HL-60/S4 treated with phorbol 12-myristate 13-acetate at 8.2 ng/mL for 4 days and 3 days (cell line): Measurements from ENCODE around the gene TIFAB.

Experiments used
- in situ Hi-C: fragments of 300-500 bp; cut with MboI; formaldehyde crosslinking; loops from 2 replicates; pipeline ENCODE4 v1.15.0; 2022; ENCODE audit warnings: low sequenced_read_pairs

Gene TIFAB

DNA sequence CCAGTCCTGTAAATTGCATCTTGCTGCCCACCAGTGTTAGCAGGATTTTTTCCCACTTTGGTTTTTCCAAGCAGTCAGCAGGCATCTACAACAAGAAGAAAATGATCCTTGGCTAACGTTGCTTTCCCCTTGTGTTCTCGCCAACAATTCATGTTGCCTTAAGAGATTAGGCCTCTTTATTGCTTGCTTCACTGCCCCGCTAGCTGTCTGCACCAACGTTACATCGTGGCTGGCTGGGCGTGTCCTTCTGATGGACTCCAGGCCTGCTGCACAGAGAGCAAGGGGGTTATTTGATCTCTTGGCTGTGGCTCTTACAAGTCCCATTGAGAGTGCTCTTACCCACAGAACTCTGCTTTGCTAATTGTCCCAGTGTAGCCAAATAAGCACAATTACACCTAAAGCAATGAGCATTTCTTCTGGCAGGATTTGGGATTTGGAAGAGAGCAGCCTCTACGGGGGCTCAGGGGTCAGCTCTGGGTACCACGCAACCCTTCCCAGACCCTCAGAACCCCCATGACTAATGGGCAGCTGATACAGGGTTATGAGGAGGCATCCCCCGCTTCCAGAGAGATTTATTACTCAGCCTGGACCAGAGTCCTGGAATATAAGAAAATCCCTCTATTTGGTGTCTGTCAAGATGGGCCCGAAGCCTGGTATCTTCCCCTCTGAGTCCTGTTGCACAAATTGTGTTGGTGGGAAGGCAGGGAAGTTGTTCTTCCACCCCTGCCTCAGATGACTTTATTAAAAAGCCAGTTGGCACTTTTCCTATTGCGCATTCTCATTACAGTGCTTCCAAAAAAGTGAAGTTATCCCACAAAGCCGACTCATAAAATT, 22.6 kb downstream of the TIFAB start:
- in situ Hi-C loops: no loop called here

DNA sequence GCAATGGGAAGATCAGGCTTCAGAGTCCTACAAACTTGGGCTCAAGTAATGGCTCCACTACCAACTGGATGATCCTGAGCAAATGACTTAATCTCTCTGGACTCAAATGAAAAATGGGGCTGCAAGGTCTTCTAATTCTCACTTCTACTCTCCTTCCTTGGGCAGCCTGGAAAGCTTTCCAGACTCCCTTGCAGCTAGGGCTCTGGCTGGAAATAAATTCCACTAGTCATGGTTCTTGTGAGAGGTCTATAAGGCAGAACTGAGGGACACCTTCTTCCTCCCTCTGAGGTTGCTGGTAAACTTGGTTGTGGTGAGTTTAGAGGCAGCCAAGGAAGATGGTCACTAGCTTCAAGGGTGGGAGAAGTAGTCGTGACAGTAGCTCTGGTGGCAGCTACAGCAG, 23.6 kb downstream of the TIFAB start:
- in situ Hi-C loops: no loop called here

DNA sequence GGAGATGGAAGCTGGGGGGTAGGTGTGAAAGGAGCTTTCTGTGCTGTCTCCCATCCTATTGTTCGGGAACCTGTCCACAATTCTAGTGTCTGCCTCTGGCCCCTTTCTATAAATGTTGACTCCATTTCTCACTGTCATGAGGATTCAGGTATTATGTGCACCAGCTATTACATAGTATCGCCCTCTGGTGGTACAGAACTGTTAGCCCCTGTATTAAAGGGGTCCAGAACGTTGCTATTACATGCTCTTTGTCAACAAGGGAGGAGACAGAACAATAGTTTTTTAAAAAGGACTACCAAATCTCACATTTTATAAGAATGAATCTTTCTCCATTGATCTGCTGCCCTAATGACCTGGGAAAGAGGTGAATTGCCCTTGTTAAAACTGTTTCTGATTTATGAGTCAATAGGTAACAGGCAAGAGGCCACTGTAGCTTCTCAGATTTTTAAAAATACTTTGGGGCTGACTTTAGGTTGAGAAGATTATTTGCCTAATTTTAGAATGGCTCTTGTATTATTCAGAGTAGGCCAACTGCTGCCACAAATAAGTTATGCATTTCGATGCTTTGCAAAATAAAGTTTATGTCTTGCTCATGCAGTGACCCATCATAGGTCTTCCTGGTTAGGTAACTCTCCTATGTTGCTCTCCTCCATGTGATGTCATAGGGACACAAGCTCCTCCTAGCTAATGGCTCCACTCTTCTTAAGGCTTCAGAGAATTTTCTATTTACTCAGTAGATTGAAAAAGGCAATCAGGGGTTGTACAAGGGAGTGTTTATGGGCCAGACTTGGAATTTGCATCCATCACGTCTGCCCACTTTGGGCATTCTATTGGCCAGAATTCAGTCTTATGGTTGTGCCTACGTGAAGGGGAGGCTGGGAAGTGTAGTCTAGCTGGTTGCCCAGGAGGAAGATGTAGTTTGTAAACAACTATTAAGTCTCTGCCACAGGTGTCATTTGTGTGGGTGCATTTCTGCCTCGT, 25.8 kb downstream of the TIFAB start:
- in situ Hi-C loops: no loop called here

DNA sequence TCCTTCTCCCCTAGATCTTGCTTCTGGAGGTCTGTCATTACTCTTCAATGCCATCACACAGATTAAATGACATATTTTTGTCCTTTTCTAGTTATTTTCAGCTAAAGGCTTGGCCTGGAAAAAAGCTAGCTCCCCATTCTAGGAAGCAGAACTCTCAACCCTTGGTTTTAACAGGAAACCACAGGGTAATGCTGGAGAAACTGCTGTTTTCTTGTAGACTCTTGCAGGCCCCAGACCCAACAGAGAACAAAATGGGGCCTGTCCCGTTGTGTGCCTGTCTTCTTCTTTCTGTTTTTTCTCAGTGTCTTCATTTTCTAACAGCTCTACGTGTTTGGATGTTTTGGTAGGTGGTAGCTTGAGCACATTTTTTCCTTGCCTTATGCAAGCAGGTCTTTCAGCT, 26.5 kb downstream of the TIFAB start:
- in situ Hi-C loops: no loop called here

DNA sequence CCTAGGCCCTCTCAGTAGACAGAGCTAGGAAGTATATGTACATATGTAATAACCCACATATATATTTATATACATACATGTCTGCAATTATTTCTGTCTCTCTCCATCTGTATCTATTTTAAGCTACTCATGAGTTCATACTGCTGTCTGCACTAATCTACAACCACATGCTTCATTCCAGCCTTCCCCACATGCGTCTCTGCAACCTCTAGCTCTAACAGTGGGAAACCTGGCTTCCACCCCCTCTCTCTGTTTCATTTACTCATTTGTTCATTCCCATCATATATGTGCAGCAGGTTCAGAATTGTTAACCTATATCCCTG, 28.3 kb downstream of the TIFAB start:
- in situ Hi-C loops: no loop called here

DNA sequence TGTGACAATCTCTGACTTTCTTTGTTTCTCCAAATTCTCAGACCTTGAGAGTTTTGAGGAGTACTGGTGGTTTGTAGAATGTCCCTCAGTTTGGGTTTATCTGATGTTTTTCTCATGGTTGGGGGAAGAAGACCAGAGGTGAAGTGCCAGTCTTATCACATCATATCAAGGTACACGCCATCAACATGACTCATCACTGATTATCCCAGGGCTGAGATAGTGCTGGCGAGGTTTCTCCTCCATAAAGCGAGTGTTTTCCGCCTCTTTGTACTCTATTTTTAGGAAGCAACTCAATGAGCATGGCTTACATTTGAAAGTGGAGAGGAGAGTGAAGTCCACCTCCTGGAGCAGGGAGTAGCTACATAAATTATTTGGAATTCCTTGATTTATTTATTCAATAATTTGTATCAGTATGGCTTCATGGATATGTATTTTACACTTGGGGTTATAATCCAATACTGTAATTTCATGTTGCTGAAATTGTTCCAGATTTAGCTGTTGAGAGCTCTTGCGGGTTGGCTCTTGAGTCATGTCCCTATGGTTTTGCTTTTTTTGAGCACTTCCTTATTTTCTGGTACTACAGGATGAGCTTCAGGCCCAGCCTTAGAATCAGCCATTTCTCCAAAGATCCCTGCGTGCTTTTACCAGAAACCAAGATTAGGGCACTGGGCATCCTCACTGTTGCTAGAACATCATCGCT, 28.9 kb downstream of the TIFAB start:
- in situ Hi-C loops: no loop called here

DNA sequence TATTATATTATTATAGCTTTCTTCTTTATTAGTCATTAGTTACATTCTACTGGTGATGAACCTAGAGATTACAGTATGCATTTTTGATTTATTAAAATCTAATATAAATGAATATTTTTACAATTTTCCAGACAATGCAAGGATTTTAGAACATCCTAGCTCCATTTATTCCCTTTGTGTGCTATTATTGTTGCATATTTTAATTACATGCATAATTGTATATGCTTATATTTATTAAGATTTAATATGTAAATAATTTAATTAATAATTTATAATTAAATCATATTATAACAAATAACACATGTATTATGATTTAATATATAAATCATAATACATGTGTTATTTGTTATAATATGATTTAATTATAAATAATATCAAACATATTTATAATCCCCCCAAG, 29.7 kb downstream of the TIFAB start:
- in situ Hi-C loops: no loop called here

DNA sequence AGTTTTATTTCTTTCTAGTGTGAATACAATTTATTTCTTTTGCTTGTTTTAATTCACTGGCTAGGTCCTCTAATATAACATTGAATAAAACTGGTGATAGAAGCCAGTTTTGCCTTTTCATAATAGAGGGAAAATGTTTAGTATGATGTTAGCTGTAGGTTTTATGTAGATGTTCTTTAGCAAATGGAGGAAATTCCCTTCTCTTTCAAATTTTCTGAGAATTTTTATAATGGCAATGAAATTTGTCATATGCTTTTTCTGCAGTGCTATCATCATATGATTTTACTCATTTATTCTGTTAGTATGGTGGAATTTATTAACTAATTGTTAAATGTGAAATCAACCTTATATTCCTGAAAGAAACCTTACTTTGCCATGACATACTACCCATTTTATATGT, 35.1 kb downstream of the TIFAB start:
- in situ Hi-C loops: no loop called here

DNA sequence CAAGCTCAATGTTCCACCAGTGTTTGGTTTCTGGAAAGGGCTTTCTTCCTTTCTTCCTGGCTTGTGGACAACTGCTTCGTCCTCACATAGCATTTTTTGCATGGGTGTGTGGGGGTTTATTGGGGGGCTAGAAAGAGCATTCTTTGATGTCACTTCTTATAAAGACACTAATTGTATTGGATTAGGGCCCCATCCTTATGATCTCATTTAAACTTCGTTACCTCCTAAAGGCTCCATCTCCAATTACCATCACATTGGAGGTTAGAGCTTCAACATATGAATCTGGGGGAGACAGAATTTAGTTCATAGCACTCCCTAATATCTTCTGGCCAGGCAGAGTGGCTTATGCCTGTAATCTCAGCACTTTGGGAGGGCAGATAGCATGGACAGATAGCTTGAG, 47.1 kb downstream of the TIFAB start:
- in situ Hi-C loops: no loop called here

DNA sequence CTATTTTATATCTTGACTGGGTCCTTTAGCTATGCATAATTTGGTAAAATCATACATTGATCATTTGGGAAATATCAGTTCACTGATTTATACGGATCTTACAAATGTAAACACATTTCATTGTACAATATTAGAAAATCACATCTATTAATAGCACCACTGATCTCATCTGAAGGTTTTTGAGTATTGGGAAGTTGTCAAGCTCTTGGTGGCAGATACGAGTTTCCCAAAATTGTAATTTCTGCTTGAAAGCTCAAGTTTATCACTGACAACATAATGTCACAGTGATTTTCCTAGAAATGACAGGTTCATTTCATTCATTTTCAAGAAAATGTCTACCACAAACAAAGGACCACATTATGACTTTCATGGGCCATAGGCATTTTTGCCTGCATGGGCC, 50.1 kb downstream of the TIFAB start:
- in situ Hi-C loops: no loop called here

DNA sequence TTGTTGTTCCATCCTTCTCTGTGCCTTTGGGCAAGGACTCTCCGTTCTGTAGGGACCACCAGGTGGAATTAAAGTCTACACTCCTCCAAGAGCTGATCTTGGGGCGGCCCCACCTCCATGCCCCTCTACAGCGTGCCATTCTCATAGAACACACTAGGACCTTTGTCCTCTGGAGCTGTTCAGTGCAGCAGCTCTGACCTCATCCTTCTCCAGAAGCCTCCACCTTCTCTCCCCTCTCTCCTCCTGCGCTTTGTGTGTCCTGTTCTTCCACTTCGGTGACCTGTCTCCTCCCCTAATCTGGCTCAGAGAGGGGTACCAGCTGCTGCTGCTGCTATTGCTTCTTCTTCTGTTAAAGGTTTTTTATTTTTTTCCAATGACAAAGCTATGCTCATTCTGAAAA, 51.3 kb downstream of the TIFAB start:
- in situ Hi-C loops: no loop called here

DNA sequence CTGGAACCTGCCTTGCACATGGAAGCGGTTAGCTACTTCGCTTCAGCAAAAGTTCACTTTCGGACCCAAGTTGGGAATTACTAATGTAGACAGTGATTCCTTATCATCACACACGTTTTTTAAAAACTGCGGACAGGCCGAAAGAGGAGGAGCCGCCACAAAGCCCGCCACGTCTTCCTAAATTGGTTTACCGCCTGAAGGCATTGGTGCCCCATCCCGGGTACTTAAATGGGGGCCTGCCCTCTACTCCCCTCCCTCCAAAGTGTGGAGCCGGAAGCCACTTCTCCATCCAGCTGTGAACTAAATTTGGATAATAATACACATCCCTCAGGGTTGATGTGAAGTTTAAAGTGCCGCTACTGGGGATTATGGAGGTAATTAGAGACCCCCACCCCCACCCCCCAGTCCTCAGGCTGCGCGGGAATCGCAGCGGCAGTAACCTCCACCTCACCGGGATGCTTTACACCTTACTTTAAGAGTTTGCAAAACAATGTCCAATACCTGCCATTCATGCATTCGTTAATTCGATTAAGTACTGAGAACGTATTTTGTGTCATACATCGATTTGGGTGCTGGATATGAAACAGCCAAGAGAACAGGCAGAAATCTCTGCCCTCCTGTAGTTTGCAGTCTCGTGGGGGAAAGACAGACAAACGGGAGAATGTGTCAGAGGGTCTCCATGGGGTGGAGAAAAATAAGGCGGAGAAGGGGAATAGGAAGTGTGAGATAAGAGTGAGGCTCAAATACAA, 52.2 kb downstream of the TIFAB start:
- in situ Hi-C loops: no loop called here

DNA sequence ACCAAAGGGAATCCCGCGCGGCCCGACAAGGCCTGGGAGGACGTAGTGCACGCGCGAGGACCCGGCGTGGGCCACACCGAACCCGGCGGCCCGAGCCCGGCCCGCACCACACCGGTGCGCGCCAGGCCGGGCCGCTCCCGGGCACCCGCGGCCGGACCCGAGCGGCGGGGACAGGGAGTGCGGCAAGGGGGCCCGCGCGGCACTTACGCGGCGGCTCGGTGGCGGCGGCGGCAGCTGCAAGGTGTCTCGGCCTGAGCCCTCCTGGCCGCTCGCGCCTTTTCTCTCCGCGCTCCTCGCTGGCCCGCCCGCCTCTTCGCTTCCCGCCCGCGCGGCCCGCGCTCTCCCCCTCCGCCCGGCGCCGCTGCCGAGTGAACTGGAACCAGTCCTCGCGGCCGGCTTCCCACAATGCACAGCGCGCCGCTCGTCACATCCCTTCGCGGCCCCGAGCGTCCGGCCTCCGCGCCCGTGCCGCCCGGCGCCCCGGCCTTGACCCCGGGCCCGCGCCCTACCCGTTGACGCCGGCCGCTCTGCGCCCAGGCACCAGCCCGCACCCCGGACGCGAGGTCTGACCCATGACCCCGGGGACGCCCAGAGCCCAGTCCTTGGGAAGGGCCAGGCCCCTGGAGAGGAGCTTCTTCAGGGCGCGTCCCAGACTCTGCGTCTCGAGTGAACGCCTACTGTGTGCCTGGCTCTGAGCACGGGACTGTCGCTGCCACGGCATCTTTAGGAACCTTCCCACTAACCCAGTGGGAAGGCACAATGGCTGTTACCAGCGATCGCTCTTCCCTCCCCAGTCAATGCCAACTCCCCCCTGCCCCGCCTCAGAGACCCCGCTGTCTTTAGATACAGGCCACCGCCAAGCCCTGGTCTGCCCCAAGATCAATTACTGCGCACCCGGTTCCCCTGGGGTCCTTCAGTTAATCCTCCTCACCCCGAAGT, 53.0 kb downstream of the TIFAB start, which contains the start of gene MACROH2A1:
MACROH2A1 (minus strand) TSS at position 377 of the 939 bp plus-strand sequence. CDS start 10,138 bp downstream, outside the sequence.
- in situ Hi-C loops: no loop called here

DNA sequence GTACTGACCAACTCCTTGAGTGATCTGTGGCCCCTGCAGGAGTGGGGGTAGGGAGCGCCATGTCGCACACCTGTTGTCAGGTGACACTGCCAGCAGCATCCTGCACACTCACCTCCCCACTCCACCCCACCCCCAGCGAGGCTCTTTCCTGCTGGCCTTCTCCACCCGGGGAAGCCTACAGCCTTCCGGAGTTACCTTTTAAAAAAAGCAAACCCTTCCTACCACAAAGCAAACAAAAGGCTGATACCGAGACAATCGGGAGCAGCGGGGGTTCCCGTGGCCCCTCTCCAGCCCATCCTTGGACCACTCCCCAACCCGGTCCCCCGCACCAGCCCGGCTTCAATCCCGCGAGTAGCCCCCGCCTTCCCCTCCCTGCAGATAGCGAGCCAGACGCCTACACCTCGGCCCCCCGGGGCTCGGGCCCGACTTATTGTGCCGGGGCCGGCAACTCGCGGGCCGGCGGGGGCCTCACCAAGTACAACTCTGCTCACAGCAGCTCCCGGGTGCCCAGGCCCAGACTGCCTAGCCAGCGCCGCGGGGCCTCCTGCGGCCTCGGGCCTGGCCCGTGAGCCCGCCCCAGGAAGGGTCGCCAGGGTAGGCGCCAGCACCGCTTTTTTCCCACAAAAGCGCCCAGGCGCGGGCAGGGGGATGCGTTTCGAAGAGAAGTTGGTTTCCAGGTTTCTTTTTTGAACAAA, 53.8 kb downstream of the TIFAB start:
- in situ Hi-C loops: no loop called here
